ENCODE measurements around the gene SGMS1.

- no peak for TF ChIP-seq POLR2A (IDR thresholded peaks at IDR 0.05)
- TF ChIP-seq CTCF (IDR thresholded peaks at IDR 0.05) = no peak
Observed at GRCh38 chr10:50358925-50359687, 264.6 kb downstream of the SGMS1 start.
